HG03139 (cell line): Measurements from ENCODE around the gene PCDHA13.
"Not testable (repeated sequence)": the region's sequence is repeated elsewhere in the genome, so short reads cannot be mapped to it uniquely, and the experiment has no call there.

Source experiments
- ATAC-seq: cut with Tn5 transposase; IDR thresholded peaks from one replicate; pipeline ENCODE4 v1.9.1; 2021; ENCODE audit not compliant: unreplicated experiment

Gene PCDHA13

DNA sequence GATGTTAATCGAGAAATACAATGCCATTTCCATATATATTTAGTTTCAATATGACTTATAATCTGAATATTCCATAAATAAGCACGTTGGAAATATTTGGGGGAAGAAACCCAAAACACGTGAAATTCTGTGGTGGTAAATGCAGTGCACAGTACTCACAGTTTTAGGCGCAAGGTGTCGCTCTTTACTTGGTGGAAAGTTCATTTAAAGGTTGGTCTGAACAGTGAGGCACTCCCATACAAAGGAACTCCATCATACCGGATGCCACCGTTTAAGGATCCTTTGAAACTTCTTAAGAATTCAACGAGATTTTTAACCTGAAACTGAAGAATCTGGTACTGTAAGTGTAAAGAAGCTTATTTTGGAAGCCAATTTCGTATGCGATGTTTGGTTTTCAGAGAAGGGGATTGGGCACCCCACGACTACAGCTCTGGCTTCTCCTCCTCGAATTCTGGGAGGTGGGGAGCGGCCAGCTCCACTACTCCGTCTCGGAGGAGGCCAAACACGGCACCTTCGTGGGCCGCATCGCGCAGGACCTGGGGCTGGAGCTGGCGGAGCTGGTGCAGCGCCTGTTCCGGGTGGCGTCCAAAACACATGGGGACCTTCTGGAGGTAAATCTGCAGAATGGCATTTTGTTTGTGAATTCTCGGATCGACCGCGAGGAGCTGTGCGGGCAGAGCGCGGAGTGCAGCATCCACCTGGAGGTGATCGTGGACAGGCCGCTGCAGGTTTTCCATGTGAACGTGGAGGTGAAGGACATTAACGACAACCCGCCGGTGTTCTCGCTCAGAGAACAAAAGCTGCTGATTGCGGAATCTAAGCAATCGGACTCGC is 13.0 kb upstream of the PCDHA13 start, which contains the start of gene PCDHA11:
Gene PCDHA11, plus strand, starts transcription at position 237 of the 834 bp plus-strand sequence. Its CDS starts 147 bp downstream, at position 384.
- no peak for ATAC-seq

DNA sequence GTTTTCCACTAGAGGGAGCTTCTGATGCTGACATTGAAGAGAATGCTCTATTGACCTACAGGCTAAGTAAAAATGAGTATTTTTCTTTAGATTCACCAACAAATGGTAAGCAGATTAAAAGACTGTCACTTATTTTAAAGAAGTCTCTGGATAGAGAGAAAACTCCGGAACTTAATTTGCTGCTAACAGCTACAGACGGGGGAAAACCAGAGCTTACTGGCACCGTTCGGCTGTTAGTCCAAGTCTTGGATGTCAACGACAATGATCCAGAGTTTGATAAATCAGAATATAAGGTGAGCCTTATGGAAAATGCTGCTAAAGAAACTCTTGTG is 12.4 kb upstream of the PCDHA13 start:
- no peak for ATAC-seq

DNA sequence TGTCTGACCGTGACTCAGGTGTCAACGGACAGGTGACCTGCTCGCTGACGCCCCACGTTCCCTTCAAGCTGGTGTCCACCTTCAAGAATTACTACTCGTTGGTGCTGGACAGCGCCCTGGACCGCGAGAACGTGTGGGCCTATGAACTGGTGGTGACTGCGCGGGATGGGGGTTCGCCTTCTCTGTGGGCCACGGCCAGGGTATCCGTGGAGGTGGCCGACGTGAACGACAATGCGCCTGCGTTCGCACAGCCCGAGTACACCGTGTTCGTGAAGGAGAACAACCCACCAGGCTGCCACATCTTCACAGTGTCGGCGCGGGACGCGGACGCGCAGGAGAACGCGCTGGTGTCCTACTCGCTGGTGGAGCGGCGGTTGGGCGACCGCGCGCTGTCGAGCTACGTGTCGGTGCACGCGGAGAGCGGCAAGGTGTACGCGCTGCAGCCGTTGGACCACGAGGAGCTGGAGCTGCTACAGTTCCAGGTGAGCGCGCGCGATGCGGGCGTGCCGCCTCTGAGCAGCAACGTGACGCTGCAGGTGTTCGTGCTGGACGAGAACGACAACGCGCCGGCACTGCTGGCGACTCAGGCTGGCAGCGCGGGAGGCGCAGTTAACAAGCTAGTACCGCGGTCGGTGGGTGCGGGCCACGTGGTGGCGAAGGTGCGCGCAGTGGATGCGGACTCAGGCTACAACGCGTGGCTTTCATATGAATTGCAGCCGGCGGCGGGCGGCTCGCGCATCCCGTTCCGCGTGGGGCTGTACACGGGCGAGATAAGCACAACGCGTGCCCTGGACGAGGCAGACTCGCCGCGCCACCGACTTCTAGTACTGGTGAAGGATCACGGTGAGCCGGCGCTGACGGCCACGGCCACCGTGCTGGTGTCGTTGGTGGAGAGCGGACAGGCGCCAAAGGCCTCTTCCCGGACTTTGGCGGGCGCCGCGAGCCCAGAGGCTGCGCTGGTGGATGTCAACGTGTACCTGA is 11.4 kb upstream of the PCDHA13 start:
- ATAC-seq: no peak

DNA sequence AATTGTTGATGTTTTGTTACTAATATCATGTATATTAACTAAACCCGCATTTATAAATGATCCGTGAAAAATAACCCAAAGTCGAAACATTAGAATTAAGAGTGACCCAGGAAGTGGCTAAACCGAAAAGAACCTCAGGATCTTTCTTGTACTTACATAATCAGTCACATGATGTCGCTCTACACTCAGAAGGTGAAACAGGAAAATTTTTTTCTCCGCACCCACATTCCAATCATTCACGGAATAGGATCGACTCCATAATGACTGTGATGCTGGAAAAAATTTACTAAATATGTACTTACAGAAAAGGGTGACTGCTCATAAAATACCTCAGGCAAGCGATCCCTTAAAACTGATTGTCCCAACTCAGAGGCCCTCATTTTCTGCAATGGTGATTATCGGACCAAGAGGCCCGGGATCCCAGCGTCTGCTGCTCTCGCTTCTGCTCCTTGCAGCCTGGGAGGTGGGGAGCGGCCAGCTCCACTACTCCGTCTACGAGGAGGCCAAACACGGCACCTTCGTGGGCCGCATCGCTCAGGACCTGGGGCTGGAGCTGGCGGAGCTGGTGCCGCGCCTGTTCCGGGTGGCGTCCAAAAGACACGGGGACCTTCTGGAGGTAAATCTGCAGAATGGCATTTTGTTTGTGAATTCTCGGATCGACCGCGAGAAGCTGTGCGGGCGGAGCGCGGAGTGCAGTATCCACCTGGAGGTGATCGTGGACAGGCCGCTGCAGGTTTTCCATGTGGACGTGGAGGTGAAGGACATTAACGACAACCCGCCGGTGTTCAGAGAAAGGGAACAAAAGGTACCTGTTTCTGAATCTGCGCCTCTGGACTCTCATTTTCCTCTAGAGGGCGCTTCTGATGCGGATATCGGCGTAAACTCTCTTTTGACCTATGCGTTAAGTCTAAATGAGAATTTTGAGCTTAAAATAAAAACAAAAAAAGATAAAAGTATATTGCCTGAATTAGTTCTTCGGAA is 6.5 kb upstream of the PCDHA13 start, which contains the start of gene PCDHA12:
Gene PCDHA12, plus strand, starts transcription at position 224 of the 981 bp plus-strand sequence. Its CDS starts 165 bp downstream, at position 389.
- no peak for ATAC-seq

DNA sequence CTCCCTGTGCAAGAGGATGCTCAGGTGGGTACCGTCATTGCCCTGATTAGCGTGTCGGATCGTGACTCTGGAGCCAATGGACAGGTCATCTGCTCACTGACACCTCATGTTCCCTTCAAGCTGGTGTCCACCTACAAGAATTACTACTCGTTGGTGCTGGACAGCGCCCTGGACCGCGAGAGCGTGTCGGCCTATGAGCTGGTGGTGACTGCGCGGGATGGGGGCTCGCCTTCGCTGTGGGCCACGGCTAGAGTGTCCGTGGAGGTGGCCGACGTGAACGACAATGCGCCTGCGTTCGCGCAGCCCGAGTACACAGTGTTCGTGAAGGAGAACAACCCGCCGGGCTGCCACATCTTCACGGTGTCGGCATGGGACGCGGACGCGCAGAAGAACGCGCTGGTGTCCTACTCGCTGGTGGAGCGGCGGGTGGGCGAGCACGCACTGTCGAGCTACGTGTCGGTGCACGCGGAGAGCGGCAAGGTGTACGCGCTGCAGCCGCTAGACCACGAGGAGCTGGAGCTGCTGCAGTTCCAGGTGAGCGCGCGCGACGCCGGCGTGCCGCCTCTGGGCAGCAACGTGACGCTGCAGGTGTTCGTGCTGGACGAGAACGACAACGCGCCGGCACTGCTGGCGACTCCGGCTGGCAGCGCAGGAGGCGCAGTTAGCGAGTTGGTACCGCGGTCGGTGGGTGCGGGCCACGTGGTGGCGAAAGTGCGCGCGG is 5.2 kb upstream of the PCDHA13 start:
- not testable (repeated sequence) for ATAC-seq

DNA sequence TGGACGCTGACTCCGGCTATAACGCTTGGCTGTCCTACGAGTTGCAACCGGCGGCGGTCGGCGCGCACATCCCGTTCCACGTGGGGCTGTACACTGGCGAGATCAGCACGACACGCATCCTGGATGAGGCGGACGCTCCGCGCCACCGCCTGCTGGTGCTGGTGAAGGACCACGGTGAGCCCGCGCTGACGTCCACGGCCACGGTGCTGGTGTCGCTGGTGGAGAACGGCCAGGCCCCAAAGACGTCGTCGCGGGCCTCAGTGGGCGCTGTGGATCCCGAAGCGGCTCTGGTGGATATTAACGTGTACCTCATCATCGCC is 4.7 kb upstream of the PCDHA13 start:
- no peak for ATAC-seq

DNA sequence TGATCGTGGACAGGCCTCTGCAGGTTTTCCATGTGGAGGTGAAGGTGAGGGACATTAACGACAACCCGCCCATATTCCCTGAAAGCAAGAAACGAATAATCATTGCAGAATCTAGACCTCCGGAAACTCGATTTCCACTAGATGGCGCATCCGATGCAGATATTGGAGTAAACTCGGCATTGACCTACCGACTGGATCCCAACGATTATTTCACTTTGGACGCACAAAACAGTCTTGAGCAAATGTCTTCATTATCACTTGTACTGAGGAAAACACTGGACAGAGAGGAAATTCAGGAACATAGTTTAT is 621 bp downstream of the PCDHA13 start:
- no peak for ATAC-seq

DNA sequence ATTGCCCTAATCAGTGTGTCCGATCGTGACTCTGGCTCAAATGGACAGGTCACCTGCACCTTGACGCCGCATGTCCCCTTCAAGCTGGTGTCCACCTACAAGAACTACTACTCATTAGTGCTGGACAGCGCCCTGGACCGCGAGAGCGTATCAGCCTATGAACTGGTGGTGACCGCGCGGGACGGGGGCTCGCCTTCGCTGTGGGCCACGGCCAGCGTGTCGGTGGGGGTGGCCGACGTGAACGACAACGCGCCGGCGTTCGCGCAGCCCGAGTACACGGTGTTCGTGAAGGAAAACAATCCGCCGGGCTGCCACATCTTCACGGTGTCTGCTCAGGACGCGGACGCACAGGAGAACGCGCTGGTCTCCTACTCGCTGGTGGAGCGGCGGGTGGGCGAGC is 1.4 kb downstream of the PCDHA13 start:
- ATAC-seq: no peak

DNA sequence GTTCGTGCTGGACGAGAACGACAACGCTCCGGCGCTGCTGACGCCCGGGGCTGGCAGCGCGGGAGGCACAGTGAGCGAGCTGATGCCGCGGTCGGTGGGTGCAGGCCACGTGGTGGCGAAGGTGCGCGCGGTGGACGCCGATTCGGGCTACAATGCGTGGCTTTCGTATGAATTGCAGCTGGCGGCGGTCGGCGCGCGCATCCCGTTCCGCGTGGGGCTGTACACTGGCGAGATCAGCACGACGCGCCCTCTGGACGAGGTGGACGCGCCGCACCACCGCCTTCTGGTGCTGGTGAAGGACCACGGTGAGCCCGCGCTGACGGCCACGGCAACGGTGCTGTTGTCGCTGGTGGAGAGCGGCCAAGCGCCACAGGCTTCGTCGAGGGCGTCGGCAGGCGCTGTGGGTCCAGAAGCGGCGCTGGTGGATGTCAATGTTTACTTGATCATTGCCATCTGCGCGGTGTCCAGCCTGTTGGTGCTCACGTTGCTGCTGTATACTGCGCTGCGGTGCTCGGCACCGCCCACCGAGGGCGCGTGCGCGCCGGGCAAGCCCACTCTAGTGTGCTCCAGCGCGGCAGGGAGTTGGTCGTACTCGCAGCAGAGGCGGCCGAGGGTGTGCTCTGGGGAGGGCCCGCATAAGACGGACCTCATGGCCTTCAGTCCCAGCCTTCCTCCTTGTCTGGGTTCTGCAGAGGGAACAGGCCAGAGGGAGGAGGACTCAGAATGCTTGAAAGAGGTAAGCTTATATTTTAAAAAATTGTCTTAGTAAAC is 2.2 kb downstream of the PCDHA13 start:
- no peak for ATAC-seq

DNA sequence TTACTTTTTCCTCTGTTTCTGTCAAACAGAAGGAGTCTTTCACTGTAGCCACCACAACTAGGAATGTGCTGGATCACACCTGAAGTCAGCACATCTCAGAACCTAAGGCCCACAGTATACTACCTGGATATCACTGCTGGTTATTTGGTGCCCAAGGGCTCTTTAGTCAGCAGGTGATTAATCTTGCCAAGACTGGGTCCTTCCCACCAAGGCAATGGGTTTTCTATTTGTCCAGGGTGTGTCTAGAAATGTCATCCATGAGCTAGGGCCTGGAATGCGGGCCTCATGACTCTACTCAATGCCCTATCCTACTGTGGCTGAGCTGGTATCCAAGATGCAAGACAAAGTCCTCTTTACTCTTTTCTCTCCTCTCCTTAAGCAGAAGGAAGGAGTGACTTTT is 34.4 kb downstream of the PCDHA13 start:
- no peak for ATAC-seq

DNA sequence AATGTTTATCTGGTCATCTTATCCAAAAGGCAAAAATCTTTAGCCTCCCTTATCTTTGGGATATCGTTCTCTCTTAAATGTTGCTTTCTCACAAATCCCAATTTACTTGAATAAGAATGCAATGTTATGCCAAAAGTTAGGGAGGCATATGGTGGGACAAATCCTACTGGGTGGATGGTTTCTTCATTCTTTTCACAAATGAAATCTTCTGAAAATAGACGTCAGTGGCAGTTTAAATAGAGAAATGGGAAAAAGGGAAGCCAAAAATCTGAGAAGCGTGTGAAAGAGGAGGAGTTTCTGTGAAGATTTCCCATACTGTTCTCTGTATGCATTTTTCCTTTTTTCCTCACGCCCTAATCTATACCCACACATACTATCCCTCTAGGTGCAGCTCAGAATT is 41.7 kb downstream of the PCDHA13 start:
- no peak for ATAC-seq

DNA sequence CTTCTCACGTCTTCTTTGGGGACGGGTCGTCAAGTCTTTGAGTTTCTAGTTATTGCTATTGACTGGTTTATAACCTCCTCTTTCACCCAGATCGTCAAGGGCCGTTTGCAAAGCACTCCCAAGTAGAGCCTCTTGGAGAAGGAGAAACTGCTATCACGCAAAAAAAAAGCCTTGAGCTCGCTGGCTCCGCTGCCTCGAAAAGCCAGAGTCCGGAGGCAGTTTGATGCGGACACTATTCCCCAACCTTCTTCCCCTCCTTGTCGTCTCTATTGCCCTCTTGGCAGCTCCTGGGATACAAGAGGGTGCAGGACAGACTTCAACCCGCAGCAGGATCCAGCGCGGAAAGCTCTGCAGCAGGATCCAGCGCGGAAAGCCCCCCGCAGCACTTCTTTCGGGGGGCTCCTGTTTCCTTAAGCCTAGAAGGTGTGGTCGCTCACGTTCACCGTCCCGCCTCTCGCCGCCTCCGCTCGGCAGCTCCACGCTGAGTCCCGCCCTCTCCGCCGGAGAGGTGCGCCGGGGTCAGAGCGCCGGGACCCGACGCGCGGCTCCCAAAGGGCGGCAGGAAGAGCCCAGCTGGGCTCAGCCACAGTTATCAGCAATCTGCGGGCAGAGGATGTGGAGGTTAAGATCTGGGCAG is 44.0 kb downstream of the PCDHA13 start, which contains the start of gene PCDHAC1:
Gene PCDHAC1, plus strand, starts transcription at position 494 of the 637 bp plus-strand sequence. CDS start 594 bp downstream, outside the sequence.
- no peak for ATAC-seq

DNA sequence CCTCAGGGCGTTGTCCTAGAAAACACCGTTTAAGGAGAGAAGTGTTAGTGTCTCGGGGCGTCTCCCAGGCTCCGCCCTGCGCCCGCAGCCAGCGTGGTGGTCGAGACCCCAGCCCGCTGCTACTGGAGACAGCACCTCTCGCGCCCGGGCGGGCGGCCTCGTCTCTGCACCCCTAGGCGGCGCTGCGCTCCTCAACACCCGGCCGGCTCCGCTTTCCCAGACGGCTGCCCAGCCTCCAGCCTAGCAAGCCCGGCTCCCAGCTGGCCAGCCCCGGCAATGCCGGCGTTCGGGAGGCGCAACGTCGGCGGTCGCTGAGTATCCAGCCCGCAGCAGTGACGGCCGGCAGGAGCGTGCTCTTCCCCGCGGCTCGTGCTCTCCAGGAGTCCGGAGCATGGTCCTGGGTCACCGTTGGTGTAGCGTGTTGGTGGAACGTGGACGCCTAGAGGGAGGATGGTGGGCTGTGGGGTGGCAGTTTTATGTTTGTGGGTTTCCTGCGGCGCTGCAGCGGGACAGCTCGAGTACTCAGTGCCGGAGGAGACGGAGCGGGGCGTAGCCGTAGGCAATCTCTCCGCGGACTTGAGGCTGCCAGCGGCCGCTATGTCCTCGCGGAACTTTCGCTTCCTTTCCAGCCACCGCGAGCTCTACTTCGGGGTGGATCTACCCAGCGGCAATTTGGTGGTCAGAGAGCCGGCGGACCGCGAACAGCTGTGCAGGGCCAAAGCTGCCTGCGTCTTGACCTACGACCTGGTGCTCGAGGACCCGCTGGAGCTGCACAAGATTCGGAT is 44.7 kb downstream of the PCDHA13 start:
- no peak for ATAC-seq

DNA sequence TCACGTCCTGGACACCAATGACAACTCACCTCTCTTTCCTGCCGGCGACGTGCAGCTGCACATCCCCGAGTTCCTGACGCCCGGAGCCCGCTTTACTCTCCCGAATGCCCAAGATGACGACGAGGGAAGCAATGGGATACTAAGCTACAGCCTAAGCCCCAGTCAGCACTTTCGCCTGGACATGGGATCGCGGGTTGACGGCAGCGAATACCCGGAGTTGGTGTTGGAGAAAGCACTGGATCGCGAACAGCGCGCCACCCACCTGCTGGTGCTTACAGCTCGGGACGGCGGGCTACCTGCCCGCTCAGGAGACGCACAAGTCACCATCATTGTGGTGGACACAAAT is 45.3 kb downstream of the PCDHA13 start:
- ATAC-seq: no peak
